ENCODE results near the gene KCNQ1.
"Not testable (repeated sequence)": the region's sequence is repeated elsewhere in the genome, so short reads cannot be mapped to it uniquely, and the experiment has no call there.

The KCNQ1 gene

GRCh38 chr11:2631161-2631560 lies 186.4 kb downstream of the KCNQ1 start:
- no peak for FAIRE-seq

- FAIRE-seq, result not testable (repeated sequence)
Measured at GRCh38 chr11:2639763-2640162, 195.0 kb downstream of the KCNQ1 start.

DNA sequence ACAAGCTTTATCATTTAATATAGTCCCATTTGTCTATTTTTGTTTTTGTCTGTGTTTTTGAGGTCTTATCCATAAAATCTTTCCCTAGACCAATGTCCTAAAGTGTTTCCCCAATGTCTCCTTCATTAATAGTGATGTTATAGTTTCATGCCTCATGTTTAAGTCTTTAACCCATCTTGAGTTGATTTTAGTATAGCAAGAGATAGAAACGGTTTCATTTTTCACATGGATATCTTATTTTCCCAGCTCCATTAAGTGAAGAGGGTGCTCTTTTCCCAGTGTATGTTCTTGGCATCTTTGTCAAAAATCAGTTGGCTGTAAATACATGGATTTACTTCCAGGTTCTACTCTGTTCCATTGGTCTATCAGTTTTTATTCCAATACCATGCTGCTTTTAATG lies 196.8 kb downstream of the KCNQ1 start:
- FAIRE-seq, result no peak

DNA sequence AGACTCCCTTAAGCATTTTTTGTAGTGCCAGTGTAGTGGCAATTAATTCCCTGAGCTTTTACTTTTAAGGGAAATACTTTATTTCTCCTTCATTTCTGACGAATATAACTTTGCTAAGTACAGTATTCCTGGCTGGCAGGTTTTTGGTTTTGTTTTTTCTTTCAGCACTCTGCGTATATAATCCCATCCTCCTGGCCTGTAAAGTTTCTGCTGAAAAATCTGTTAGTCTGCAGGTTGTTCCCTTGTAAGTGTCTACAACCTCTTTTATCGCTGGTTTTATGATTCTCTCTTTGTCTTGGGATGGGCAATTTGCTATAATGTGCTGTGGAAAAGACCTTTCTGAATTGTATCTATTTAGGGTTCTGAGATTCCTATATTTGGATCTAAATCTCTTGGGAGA lies 198.9 kb downstream of the KCNQ1 start:
- no peak for FAIRE-seq

DNA sequence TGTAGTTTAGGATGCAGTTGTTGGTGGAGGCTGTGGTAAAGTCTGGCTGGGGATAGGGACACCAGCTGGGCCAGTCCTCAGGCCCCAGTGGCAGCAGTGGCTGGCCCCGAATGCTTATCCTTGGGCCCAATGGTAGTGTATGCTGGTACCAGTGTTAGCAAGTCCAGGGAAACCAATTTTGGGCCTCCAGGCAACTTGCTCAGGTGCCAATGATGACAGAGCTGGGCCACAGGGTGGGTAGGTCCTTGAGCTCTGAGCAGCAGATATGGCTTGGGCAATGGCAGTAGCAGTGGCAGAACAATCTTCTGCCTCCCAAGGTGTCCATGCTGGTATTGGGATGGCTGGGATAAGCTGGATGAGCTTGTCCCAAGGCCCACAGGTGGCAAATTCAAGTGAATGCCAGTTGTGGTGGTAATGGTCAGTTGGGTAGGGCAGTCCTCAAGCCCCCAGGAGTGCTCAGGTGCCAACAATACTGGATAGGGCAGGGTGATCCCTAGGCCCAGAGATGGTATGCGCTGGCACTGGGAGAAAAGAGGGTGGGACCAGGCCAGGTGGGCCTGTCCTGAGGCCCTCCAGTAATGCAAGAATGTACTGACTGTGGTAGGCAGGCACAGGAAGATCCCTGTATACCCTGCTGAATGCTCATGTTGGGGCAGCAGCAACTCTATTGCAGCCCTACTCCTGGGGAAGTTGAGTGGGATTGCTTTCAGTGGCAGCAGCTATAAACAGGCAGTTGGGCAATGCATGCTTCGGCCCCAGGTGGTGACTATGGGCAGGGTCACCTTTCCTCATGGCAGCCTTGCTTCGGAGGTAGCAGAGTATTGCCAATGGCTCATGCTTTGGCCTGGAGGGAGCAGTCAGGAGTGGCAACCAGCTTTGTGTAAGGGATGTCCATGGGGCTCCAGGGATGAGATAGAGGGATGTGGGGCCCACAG lies 200.3 kb downstream of the KCNQ1 start:
- FAIRE-seq, result no peak

DNA sequence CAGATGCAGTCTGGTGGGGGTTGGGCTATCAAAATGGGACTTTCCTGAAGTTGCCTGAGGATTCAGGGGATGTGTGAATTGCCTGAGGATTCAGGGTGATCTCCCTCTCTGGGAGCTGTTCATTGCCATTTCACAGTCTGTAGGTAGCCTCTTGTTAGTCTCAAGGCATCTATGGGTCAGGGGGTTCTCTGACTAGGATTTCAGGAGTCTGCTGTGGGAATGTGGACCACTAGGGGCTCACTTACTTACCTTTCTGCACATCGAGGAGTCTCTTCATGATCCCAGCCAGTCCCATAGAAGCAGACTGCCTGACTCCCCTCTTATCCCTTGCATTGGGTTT lies 200.9 kb downstream of the KCNQ1 start:
- FAIRE-seq, result no peak

DNA sequence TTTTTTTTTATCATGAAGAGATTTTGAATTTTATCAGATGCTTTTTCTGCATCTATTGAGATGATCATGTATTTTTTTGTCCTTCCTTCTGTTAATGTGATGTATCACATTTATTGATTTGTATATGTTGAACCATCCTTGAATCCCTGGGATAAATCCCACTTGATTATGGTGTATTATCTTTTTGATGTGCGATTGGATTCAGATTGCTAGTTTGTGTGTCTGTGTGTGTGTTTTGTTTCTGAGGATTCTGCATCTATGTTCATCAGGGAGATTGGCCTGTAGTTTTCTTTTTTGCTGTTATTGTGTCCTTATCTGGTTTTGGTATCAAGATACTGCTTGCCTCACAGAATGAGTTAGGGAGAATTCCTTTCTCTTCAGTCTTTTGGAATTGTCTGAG lies 202.4 kb downstream of the KCNQ1 start:
- FAIRE-seq, result no peak

DNA sequence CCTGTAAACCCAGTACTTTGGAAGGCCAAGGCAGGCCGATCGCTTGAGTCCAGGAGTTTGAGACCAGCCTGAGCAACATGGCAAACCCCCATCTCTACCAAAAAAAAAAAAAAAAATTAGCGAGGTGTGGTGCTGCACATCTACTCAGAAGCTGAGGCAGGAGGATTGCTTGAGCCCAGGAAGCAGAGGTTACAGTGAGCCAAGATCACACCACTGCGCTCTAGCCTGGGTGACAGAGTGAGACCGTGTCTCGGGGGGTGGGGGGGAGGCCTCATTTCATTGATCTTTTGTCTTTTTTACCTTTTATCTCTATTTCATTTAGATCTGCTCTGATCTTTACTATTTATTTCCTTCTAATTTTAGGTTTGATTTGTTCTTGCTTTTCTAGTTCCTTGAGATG lies 203.1 kb downstream of the KCNQ1 start:
- FAIRE-seq, result no peak

- no peak for FAIRE-seq
Measured at GRCh38 chr11:2649400-2649799, 204.6 kb downstream of the KCNQ1 start.

- FAIRE-seq, result no peak
Measured at GRCh38 chr11:2649848-2650247, 205.0 kb downstream of the KCNQ1 start.

DNA sequence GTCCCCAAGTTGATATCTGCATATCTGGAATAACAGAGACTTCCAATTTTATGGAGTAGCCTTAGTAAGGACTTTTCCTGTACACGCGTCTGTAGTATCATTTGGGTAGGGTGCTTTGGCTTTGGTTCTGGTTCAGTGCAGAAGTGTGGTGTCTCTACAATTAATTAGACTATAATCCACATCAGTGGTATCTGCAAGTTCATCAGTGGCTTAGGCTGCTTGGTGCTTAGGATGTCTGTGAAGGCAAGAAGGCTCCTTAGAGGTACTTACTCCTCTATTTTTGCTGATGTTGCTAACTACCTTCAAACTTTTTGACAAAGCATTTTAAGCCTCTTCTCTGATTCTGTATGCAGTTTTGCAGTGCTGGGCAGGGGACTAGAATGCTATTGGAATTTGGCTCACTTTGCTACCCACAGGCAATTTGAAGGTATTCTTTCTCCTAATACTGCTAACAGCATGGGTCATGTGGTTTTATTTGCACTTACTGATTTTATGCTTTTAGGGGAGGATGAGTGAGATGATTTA lies 205.6 kb downstream of the KCNQ1 start:
- no peak for FAIRE-seq

DNA sequence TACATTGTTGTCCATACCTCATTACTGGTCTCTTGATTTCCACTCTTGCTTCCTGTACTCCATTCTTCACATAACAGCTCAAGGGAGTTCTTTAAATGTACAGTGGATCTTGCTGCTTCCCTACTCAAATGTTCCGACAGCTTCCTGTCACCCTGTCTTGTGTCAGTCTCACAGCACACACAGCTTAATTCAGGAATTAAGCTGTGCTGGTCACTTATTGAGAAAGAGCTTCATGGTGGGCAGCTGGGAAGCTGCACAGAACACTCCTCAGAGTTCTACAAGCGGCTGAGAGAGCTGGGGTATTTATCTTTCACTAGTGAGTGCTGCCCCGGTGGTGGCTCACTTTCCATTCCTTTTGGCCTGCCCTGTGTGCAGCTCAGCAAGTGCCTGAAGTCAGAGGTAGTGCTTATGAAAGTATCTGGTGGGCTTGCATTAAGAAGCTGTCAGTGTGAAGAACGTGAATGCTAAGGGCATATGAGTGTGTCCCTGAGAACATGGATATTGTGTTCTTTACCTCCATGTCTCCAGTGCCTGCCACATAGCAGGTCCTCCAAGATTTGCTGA lies 206.3 kb downstream of the KCNQ1 start:
- FAIRE-seq, result no peak

GRCh38 chr11:2651826-2652271 lies 207.0 kb downstream of the KCNQ1 start:
- FAIRE-seq, result no peak

DNA sequence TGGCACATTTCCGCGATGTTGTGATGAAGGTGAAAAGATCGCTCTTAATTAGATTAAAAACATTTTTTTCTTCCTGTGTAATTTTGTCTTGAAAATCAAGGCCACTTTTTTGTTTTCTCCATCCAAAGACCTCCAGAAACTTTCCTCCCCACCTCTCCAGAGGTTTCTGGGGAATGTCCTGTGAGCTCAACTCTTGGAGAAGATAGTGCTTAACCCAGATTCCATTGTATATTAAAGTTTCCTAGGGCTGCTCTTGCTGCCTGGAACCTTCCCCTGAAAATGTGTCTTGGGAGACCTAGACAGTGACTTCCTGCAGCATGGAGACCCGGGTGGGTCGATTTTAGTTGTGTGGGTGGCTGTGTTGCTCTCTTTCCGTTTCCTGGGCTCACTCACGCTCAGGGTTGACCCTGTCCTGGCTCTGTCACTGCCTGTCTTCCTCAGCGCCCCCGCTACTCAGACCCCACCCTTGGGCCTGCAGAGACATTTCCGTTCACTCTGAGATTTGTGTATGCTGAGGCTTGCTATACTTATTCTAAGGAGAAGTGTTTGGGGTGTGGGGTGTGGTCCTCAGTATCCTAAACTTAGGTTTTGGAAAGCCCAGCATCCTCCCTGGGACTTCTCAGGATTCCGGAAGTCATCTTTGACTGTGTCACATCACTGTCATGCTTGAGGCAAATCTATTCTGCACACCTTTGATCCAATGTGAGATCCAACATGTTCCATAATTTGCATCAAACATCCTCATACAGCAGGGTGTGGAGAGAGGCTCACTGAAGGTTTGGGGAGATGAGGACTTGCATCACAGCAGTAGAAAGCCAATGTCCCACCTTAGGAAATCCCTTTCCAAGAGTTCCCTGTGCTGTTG lies 207.8 kb downstream of the KCNQ1 start:
- FAIRE-seq, result no peak

- no peak for FAIRE-seq
Measured at GRCh38 chr11:2653198-2653551, 208.4 kb downstream of the KCNQ1 start.

DNA sequence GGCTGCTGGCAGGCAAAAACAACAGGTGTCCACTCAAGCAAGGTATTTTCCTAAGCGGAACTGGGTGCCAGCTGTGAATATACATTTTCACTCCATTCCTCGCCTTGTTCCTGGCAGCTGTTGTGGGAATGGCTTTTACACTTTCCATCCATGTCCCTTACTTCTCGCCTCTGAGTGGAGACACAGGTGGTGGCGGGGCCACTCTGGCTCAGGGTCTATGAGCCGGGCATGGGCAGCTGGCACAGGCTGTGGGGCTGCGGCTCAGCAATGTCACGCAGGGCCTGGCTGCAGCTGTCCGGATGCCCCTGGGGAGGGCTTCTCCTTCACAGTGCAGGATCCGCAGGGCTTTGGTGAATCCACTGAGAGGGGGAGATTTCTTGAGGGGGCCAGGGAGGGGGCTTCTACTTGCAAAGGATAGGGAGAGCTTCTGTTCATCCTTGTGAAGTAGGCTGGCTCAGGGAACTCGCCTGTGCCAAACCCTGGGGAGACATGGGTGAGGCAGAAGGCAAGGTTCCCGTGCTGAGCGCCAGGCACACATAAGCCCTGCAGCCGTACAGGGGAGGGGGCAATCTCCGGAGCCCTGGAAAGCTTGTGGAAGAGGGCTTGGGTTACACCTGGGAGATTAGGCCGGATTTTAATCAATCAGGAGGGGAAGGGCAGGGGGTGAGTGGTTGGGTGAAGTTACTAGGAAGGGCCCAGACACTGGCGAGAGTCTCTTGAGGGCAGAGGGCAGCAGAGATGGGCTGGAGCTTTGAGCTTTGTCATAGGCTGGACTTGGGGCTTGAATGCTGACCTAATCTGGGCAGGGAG lies 209.3 kb downstream of the KCNQ1 start:
- FAIRE-seq, result no peak

DNA sequence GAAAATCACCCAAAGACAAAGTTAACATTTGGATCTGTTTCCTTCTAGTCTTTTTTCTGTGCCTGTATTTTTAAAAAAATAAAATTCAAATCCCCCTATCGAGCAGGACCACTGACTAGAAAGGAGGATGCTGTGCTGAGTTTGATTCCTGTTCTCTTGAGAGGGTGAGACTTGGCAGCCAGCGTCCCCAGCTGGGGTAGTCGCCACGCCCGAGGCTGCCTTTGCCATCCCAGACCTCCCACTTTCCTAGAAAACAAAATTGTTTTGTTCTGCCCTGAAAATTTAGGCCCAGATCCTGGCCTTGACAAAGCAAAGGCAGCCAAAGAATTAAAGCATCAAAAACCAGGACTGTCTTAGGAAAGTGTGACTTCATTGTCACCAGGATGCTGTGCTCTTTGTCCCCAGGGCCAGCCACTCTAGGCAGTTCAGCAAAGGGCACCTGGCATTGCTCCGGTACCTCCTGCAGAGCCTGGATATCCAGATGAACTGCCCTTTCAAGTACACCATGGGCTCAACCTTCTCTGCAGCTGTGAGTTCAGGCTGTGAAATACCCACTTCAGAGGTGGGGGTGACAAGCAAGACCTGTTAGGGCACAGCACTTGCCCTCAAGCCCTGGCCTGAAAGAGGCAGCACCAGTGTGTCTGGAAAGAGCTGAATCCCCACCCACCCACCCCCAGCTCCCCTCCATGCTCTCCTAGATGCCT lies 210.4 kb downstream of the KCNQ1 start:
- no peak for FAIRE-seq

- FAIRE-seq, result peak; percentile 91
Measured at GRCh38 chr11:2655834-2656622, 211.2 kb downstream of the KCNQ1 start.

- no peak for FAIRE-seq
Measured at GRCh38 chr11:2656859-2657258, 212.1 kb downstream of the KCNQ1 start.

DNA sequence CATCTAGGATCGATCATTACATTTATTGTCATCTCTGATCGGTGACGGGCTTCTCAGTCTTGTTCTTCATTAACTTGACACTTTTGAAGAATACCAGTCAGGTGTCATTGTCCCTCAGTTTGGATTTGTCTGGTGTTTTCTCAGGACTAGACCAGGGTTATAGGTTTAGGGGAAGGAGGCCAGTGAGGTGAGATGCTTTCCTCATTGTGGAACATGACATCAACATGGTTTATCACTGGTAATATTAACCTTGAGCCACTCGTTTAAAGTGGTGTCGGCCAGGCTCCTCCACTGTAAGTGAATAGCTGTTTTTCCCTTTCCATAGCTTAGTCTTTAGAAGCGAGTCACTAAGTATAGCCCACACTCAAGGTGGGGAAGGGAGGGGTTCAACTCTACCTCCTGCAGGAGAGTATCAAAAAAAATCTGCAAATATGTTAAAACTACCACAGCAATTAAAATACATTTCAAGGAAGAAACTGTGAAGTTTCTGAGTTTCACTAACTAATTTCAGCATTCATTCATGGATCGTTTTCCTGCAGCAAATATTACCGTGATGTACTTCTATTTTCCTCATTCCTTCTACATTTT lies 213.0 kb downstream of the KCNQ1 start:
- FAIRE-seq, result no peak
